AG04450 (cell line): ENCODE measurements around the gene EIPR1. TPM values are rescaled to one million over a fixed set of nuclear protein-coding genes. Genes with fewer than 3 reads are reported as not detected.

Experiments
- CTCF ChIA-PET: fragments of 300-600, 350-600 bp; formaldehyde crosslinking; extraction: SDS; loops from one replicate; lab custom pipeline; 2022; ENCODE audit warnings: antibody characterized with exemption, inconsistent platforms; lab: Charles Lee
- POLR2A ChIA-PET: fragments of 350-600 bp; formaldehyde crosslinking; extraction: SDS; loops from one replicate; lab custom pipeline; 2021; ENCODE audit warnings: antibody characterized with exemption, inconsistent platforms; lab: Yijun Ruan, JAX
- DNase-seq: peaks from one replicate; pipeline ENCODE4 v3.0.0-alpha.2; 2011; ENCODE audit warnings: low read depth, low spot score
- H3K27ac ChIP-seq: one replicate; pipeline ENCODE4 v1.5.1; 2012; ENCODE audit warnings: low read depth, low read length, control low read depth
- H3K27me3 ChIP-seq: one replicate; pipeline ENCODE4 v1.6.0; 2012; ENCODE audit warnings: low read length; ENCODE audit not compliant: control insufficient read depth, insufficient read depth
- H3K4me3 ChIP-seq: 2 replicates; pipeline ENCODE4 v1.5.1; 2011; ENCODE audit warnings: mild to moderate bottlenecking, low read depth, low read length, control low read depth
- H3K9me3 ChIP-seq: 2 replicates; pipeline ENCODE4 v1.5.1; 2012; ENCODE audit warnings: low read length; ENCODE audit not compliant: control insufficient read depth, insufficient read depth
- CTCF ChIP-seq: IDR thresholded peaks from 2 replicates; pipeline ENCODE4 v1.5.1; 2011; ENCODE audit warnings: low read depth, low read length, control low read depth, inconsistent platforms
- polyA plus RNA-seq: library from polyadenylated mRNA; depleted of rRNA; stranded (reverse); fragments of >200 nt; gene quantifications from 2 replicates; pipeline ENCODE4 v1.2.3, GENCODE V29; 2011

EIPR1 gene
- polyA plus RNA-seq, 1 experiment = 33.2 TPM

GRCh38 chr2:3187467-3187866 lies 190.2 kb downstream of the EIPR1 start:
- H3K4me3 ChIP-seq = no peak overlapping the region
- TF ChIP-seq CTCF = no peak
- CTCF ChIA-PET = no interaction called here
- no peak overlapping the region for H3K27ac ChIP-seq
- POLR2A ChIA-PET = no interaction called here
- DNase-seq = no peak
- no peaks in the 10 kb centered on the region for H3K27me3 ChIP-seq
- no peaks in the 10 kb centered on the region for H3K9me3 ChIP-seq

- ChIA-PET CTCF (no interaction called here), POLR2A (no interaction called here)
- Histone ChIP-seq H3K27me3 (no peaks in the 10 kb centered on the region), H3K27ac (no peak overlapping the region), H3K9me3 (no peaks in the 10 kb centered on the region), H3K4me3 (no peak overlapping the region)
- no peak for DNase-seq
- no peak for TF ChIP-seq CTCF
These were observed 190.9 kb downstream of the EIPR1 start for GRCh38 chr2:3186766-3187165.

- CTCF ChIA-PET = no interaction called here
- no peak for TF ChIP-seq CTCF
These were observed 191.7 kb downstream of the EIPR1 start for GRCh38 chr2:3185910-3186309.

GRCh38 chr2:3185256-3185655 lies 192.4 kb downstream of the EIPR1 start:
- ChIA-PET POLR2A (no interaction called here), CTCF (no interaction called here)
- no peak overlapping the region for H3K4me3 ChIP-seq
- DNase-seq = no peak
- no peak overlapping the region for H3K27ac ChIP-seq
- H3K27me3 ChIP-seq = no peaks in the 10 kb centered on the region
- H3K9me3 ChIP-seq = peaks cover 13% of the 10 kb centered on the region
- TF ChIP-seq CTCF = no peak

More at GRCh38 chr2:3185910-3186309, 191.7 kb downstream of the EIPR1 start:
- Histone ChIP-seq H3K9me3 (peaks cover 6% of the 10 kb centered on the region), H3K4me3 (no peak overlapping the region), H3K27me3 (no peaks in the 10 kb centered on the region), H3K27ac (no peak overlapping the region)
- no peak for DNase-seq
- POLR2A ChIA-PET = no interaction called here

GRCh38 chr2:3184167-3184566 lies 193.5 kb downstream of the EIPR1 start:
- Histone ChIP-seq H3K27me3 (no peaks in the 10 kb centered on the region), H3K27ac (no peak overlapping the region), H3K4me3 (no peak overlapping the region), H3K9me3 (peaks cover 14% of the 10 kb centered on the region)
- CTCF ChIA-PET = no interaction called here
- DNase-seq = no peak
- POLR2A ChIA-PET = no interaction called here
- no peak for TF ChIP-seq CTCF
